Ovary (tissue), 10 donors: Measurements from ENCODE around the gene NETO1. TPM values are rescaled to one million over a fixed set of nuclear protein-coding genes. Genes with fewer than 3 reads are reported as not detected.

Source experiments
- DNase-seq, 5 donors: peaks; one replicate each; pipeline ENCODE4 v3.0.0-alpha.2; 2019 to 2020
- H3K27ac ChIP-seq, 2 donors: fragments of 200-600 bp; one replicate each; pipeline versions ENCODE4 v1.5.1 to v1.8.0; 2019 to 2022
- H3K27me3 ChIP-seq: fragments of 200-600 bp; one replicate; pipeline ENCODE4 v1.8.0; 2022
- H3K36me3 ChIP-seq: fragments of 200-600 bp; sonication (generic); one replicate; pipeline ENCODE4 v1.5.1; 2019
- H3K4me1 ChIP-seq: one replicate; pipeline ENCODE4 v1.8.1; 2013; ENCODE audit warnings: mild to moderate bottlenecking, moderate library complexity; ENCODE audit not compliant: insufficient read depth
- H3K4me3 ChIP-seq: fragments of 200-600 bp; sonication (generic); one replicate; pipeline ENCODE4 v1.5.1; 2017
- H3K9me3 ChIP-seq, 2 donors: fragments of 200-600 bp in 1 of 2; sonication (generic) in 1 of 2; one replicate each; pipeline versions ENCODE4 v1.5.1 to v1.8.1; 2013 to 2019; ENCODE audit warnings: mild to moderate bottlenecking in 1 of 2, moderate library complexity in 1 of 2
- EP300 ChIP-seq: sonication (generic); formaldehyde crosslinking; IDR thresholded peaks from one replicate; pipeline ENCODE4 v1.6.1; 2017; ENCODE audit warnings: antibody characterized with exemption
- POLR2A ChIP-seq: fragments of 450-650 bp; IDR thresholded peaks from one replicate; pipeline ENCODE4 v1.6.1; 2017; ENCODE audit warnings: antibody characterized with exemption, mild to moderate bottlenecking, moderate library complexity
- WGBS, 3 donors: extraction: QIAGEN DNeasy Blood & Tissue Kit in 1 of 3; methylation state at CpG; one replicate each; pipeline versions ENCODE4 v1.1.5 to v1.1.7; 2013 to 2017; 5-methylcytosine and 5-hydroxymethylcytosine counted together
- intact Hi-C, 4 donors: fragments of 100-400 bp; cut with DNase I; formaldehyde crosslinking; loops; one replicate each; pipeline versions ENCODE4 v1.11.0 to v1.15.1; 2022 to 2023
- long read RNA-seq, 3 donors: library from polyadenylated mRNA in 2 of 3; unstranded in 2 of 3; transcript quantifications; one replicate each; pipeline ENCODE4 v2.0.0 and lab custom pipeline, GENCODE V29; 2021 to 2026
- polyA plus RNA-seq, 2 donors: library from polyadenylated mRNA; stranded (reverse); fragments of 200-250 nt in 1 of 2; fragments of 350-450 nt in 1 of 2; fragmentation: Illumina TruSeq in 1 of 2; extraction: RNeasy Lipid Tissue Mini Kit (QIAGEN cat#74804) in 1 of 2; gene quantifications; one replicate each; pipeline ENCODE4 v1.2.3, GENCODE V29; 2013 to 2014
- total RNA-seq, 7 donors: library from RNA; depleted of rRNA in 2 of 7; stranded (reverse); fragments of >200 nt in 2 of 7; fragmentation: NEBNext Ultra II Directional in 3 of 7; extraction: Animal tissue kit (Norgen Biotek cat#: 25700) in 3 of 7; gene quantifications; one replicate each; pipeline versions ENCODE4 v1.1.0 to v1.2.4, GENCODE V29; 2016 to 2023
- TF ChIP-seq, protein P1 (sequence below), 3 donors: fragments of 450-650 bp in 2 of 3; fragments of 200-600 bp in 1 of 3; IDR thresholded peaks; one replicate each; pipeline versions ENCODE4 v1.5.1 to v1.8.0; 2016 to 2022; ENCODE audit warnings: antibody characterized with exemption in 3 of 3, mild to moderate bottlenecking in 1 of 3
- donor health status: DM: no; HTN: no; CAD: no; lungs with moderate emphysema.
- donor health status: DM: no; HTN: no; CAD: no.
- donor health status: Bipolar disorder and iron deficiency.
- donor health status: DM: yes; HTN: yes; CAD: no.
- donor health status: DM: no; HTN: no; CAD: no.
- donor health status: DM: yes; HTN: yes; CAD: no.

Gene NETO1, protein sequence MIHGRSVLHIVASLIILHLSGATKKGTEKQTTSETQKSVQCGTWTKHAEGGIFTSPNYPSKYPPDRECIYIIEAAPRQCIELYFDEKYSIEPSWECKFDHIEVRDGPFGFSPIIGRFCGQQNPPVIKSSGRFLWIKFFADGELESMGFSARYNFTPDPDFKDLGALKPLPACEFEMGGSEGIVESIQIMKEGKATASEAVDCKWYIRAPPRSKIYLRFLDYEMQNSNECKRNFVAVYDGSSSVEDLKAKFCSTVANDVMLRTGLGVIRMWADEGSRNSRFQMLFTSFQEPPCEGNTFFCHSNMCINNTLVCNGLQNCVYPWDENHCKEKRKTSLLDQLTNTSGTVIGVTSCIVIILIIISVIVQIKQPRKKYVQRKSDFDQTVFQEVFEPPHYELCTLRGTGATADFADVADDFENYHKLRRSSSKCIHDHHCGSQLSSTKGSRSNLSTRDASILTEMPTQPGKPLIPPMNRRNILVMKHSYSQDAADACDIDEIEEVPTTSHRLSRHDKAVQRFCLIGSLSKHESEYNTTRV
- total RNA-seq: 1 to 10 TPM in 1 of 7 donors, not detected in 6; 2.0 TPM
- polyA plus RNA-seq: not detected
- long read RNA-seq, donor 1: 0 reads
- long read RNA-seq, donor 2: 0 reads
- long read RNA-seq, donor 3: 0 reads

DNA sequence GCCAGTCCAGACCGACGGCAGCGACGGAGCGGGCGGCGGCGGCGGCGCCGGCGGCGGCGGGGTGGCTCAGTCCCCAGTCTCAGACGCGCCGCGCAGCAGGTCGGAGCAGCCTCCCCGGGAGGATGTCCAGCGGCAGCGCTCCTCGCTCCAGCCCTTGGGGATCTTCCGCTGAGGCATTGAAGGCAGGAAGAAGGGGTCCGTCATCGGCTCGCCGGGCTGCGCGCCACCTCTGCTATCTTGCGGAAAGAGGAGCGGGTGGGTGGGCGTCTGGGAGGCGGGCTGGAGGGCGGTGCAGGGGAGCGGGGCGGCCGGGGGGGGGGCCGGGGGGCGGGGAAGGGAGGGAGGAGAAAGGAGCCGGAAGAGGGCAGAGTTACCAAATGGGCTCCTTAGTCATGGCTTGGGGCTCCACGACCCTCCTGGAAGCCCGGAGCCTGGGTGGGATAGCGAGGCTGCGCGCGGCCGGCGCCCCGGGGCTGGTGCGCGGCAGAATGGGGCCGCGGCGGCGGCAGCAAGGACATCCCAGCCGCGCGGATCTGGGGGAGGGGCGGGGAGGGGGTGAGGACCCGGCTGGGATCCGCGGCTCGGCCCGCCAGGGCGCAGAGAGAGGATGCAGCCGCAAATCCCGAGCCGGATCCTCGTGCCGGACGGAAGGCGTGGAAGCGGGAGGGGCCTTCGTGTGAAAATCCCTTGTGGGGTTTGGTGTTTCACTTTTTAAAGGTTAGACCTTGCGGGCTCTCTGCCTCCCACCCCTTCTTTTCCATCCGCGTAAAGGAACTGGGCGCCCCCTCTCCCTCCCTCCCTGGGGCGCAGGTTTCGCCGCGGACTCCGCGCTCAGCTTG, at the start of gene NETO1:
Gene NETO1 (minus strand): TSS at position 242 of the 839 bp plus-strand sequence. CDS start 696 bp downstream, outside the sequence.
- Histone ChIP-seq H3K4me1 (peaks cover 3% of the 10 kb centered on the region), H3K4me3 (no peak within 1 kb of the TSS), H3K9me3 (no peaks in the 10 kb centered on the region), H3K27ac (no peak within 1 kb of the TSS), H3K36me3 (no peaks in the 10 kb centered on the region), H3K27me3 (no peaks in the 10 kb centered on the region)
- TF ChIP-seq, protein P1, sequence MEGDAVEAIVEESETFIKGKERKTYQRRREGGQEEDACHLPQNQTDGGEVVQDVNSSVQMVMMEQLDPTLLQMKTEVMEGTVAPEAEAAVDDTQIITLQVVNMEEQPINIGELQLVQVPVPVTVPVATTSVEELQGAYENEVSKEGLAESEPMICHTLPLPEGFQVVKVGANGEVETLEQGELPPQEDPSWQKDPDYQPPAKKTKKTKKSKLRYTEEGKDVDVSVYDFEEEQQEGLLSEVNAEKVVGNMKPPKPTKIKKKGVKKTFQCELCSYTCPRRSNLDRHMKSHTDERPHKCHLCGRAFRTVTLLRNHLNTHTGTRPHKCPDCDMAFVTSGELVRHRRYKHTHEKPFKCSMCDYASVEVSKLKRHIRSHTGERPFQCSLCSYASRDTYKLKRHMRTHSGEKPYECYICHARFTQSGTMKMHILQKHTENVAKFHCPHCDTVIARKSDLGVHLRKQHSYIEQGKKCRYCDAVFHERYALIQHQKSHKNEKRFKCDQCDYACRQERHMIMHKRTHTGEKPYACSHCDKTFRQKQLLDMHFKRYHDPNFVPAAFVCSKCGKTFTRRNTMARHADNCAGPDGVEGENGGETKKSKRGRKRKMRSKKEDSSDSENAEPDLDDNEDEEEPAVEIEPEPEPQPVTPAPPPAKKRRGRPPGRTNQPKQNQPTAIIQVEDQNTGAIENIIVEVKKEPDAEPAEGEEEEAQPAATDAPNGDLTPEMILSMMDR (IDR thresholded peaks at IDR 0.05): no peak
- TF ChIP-seq EP300 (no peak), POLR2A (no peak)
- WGBS, 3 donors: 0 to 2% (median 1%) methylated on average over 61 to 84 of the region's 85 CpGs
- no peak for DNase-seq
- intact Hi-C loops: no loop called here

DNA sequence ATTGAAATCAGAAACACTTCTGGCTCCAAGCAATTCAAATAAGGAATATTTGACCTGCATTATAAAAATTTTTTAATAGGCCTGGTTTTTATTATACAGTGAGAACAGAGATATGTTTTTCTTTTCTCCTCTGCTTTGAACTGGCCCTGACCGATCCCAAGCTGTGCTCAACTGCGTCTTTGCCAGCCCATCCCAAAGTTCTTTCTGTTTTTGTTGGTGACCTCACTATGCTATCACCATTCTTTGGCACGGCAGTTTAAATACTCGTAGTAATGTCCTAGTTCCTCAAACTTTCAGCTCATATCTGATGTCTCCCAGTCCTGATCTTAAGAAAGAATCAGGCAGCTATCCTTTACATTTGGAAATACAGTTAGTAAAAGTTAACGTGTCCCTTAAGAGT, 42.3 kb upstream of the NETO1 start:
- intact Hi-C loops: no loop called here
- no peak overlapping the region for H3K4me3 ChIP-seq
- 70 to 83% (median 76%) methylated on average over 5 of the region's 5 CpGs for WGBS, 3 donors
- no peaks in the 10 kb centered on the region for H3K36me3 ChIP-seq
- TF ChIP-seq EP300 (no peak), POLR2A (no peak)
- TF ChIP-seq, protein P1 (IDR thresholded peaks at IDR 0.05): no peak
- DNase-seq: no peak
- no peaks in the 10 kb centered on the region for H3K27me3 ChIP-seq
- no peaks in the 10 kb centered on the region for H3K9me3 ChIP-seq
- H3K27ac ChIP-seq: no peak overlapping the region
- H3K4me1 ChIP-seq: no peaks in the 10 kb centered on the region

DNA sequence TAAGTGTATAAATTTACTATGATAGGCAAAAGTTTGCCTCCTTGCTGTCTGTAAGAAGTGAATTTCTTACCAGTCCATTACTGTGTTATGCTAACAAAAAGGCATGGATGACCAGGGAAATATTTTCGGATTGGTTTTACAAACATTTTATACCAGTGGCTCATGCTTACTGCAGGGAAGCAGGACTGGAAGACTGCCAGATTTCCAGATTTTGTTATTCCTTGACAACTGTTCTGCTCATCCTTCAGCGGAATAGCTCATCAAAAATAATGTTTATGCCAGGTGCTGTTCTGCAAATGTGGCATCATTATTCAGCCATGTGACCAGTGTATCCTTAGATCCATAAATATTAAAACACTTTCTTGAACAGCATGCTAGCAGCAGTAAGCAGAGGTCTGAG, 40.4 kb upstream of the NETO1 start:
- no peak for DNase-seq
- H3K36me3 ChIP-seq: no peaks in the 10 kb centered on the region
- no peaks in the 10 kb centered on the region for H3K9me3 ChIP-seq
- no peak overlapping the region for H3K27ac ChIP-seq
- intact Hi-C loops: no loop called here
- no peak overlapping the region for H3K4me3 ChIP-seq
- no peaks in the 10 kb centered on the region for H3K27me3 ChIP-seq
- TF ChIP-seq, protein P1 (IDR thresholded peaks at IDR 0.05): no peak
- TF ChIP-seq POLR2A (no peak), EP300 (no peak)
- no peaks in the 10 kb centered on the region for H3K4me1 ChIP-seq
- 19 to 33% (median 30%) methylated on average over 2 of the region's 2 CpGs for WGBS, 3 donors

DNA sequence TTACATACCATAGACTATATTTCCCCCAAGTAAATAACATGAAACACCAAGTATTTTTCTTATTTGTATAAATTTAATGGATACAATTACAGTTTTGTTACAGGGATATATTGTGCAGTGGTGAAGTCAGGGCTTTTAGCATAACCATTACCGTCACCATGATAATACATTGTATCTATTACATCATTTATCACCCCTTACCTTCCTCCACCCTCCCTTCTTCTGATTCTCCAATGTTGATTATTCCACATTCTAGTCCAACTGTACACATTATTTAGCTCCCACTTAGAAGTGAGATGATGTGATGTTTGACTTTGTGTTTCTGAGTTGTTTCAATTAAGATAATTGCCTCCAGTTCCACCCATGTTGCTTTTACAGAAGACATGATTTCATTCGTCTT, 35.2 kb upstream of the NETO1 start:
- no peaks in the 10 kb centered on the region for H3K36me3 ChIP-seq
- H3K4me3 ChIP-seq: no peak overlapping the region
- no peak for TF ChIP-seq POLR2A
- TF ChIP-seq, protein P1 (IDR thresholded peaks at IDR 0.05): no peak
- no peak for TF ChIP-seq EP300
- 79 to 85% (median 82%) methylated on average over 2 of the region's 2 CpGs for WGBS, 3 donors
- no peak for DNase-seq
- no peaks in the 10 kb centered on the region for H3K4me1 ChIP-seq
- no peaks in the 10 kb centered on the region for H3K9me3 ChIP-seq
- no peaks in the 10 kb centered on the region for H3K27me3 ChIP-seq
- H3K27ac ChIP-seq: no peak overlapping the region
- intact Hi-C loops: no loop called here
